GM23338 (cell line): ENCODE measurements around the gene SPECC1L. TPM values are rescaled to one million over a fixed set of nuclear protein-coding genes. Genes with fewer than 3 reads are reported as not detected.

Experiments
- ATAC-seq: fragments of 200-7000 bp; cut with Tn5 transposase; 3 replicates; pipeline ENCODE4 v1.9.1; 2020
- DNase-seq: peaks from one replicate; pipeline ENCODE4 v3.0.0-alpha.2; 2015; ENCODE audit warnings: low spot score
- H2AFZ ChIP-seq: fragments of 200-600 bp; sonication (generic); 2 replicates; pipeline ENCODE4 v1.8.0; 2016; ENCODE audit warnings: antibody characterized with exemption, mild to moderate bottlenecking, moderate library complexity
- H3F3A ChIP-seq: fragments of 200-600 bp; sonication (generic); replicated peaks from 2 replicates; pipeline ENCODE4 v1.8.0; 2017; ENCODE audit warnings: antibody characterized with exemption, mixed run types, low read depth
- H3K27ac ChIP-seq: fragments of 200-600 bp; sonication (generic); 2 replicates; pipeline ENCODE4 v1.6.1; 2016; ENCODE audit warnings: low read depth
- H3K27me3 ChIP-seq: fragments of 200-600 bp; sonication (generic); 2 replicates; pipeline ENCODE4 v1.8.0; 2016; ENCODE audit warnings: mild to moderate bottlenecking, mixed run types, moderate library complexity; ENCODE audit not compliant: insufficient read depth
- H3K36me3 ChIP-seq: fragments of 200-600 bp; sonication (generic); 2 replicates; pipeline ENCODE4 v1.8.0; 2016; ENCODE audit warnings: mild to moderate bottlenecking; ENCODE audit not compliant: insufficient read depth
- H3K4me1 ChIP-seq: fragments of 200-600 bp; sonication (generic); 2 replicates; pipeline ENCODE4 v1.8.0; 2016; ENCODE audit warnings: mild to moderate bottlenecking, moderate library complexity; ENCODE audit not compliant: insufficient read depth
- H3K4me2 ChIP-seq: fragments of 200-600 bp; sonication (generic); 2 replicates; pipeline ENCODE4 v1.7.1; 2017; ENCODE audit warnings: mixed run types
- H3K4me3 ChIP-seq: fragments of 200-600 bp; sonication (generic); 2 replicates; pipeline ENCODE4 v1.6.1; 2016; ENCODE audit warnings: mixed run types
- H3K79me2 ChIP-seq: fragments of 200-600 bp; sonication (generic); replicated peaks from 2 replicates; pipeline ENCODE4 v1.8.0; 2017; ENCODE audit warnings: mild to moderate bottlenecking; ENCODE audit not compliant: insufficient read depth
- H3K9me2 ChIP-seq: fragments of 200-600 bp; sonication (generic); 2 replicates; pipeline ENCODE4 v1.8.0; 2017; ENCODE audit not compliant: insufficient read depth
- H4K20me1 ChIP-seq: fragments of 200-600 bp; sonication (generic); replicated peaks from 2 replicates; pipeline ENCODE4 v1.8.0; 2017; ENCODE audit warnings: mild to moderate bottlenecking; ENCODE audit not compliant: insufficient read depth
- H3K27ac Mint-ChIP-seq: 2 replicates; pipeline ENCODE4 v1.8.0; 2020; ENCODE audit warnings: inconsistent platforms, mild to moderate bottlenecking, moderate library complexity, mixed read lengths
- H3K27me3 Mint-ChIP-seq: 3 replicates; pipeline ENCODE4 v1.8.0; 2022; ENCODE audit warnings: low read depth, mild to moderate bottlenecking, moderate library complexity, mixed read lengths, inconsistent platforms; ENCODE audit not compliant: insufficient read depth, poor library complexity
- H3K36me3 Mint-ChIP-seq: 3 replicates; pipeline ENCODE4 v1.8.0; 2021; ENCODE audit warnings: low read depth, mild to moderate bottlenecking, inconsistent platforms, moderate library complexity, mixed read lengths
- H3K4me1 Mint-ChIP-seq: 3 replicates; pipeline ENCODE4 v1.8.0; 2020; ENCODE audit warnings: mild to moderate bottlenecking, inconsistent platforms, mixed read lengths
- H3K4me3 Mint-ChIP-seq: 3 replicates; pipeline ENCODE4 v1.8.0; 2021; ENCODE audit warnings: moderate library complexity, mild to moderate bottlenecking, inconsistent platforms, mixed read lengths
- H3K9me3 Mint-ChIP-seq: 3 replicates; pipeline ENCODE4 v1.8.0; 2020; ENCODE audit warnings: moderate library complexity, mild to moderate bottlenecking, inconsistent platforms, mixed read lengths
- CREB1 ChIP-seq: fragments of 250-450 bp; sonication (Bioruptor Pico); IDR thresholded peaks from 2 replicates; pipeline ENCODE4 v1.5.0; 2020; ENCODE audit warnings: low read depth, mild to moderate bottlenecking, moderate library complexity
- EZH2 ChIP-seq: fragments of 200-600 bp; sonication (generic); IDR thresholded peaks from one replicate; pipeline ENCODE4 v1.8.0; 2017; ENCODE audit warnings: antibody characterized with exemption, mild to moderate bottlenecking, low read depth; ENCODE audit not compliant: unreplicated experiment
- EZH2phosphoT487 ChIP-seq: fragments of 200-600 bp; sonication (generic); IDR thresholded peaks from one replicate; pipeline ENCODE4 v1.8.1; 2018; ENCODE audit warnings: antibody characterized with exemption; ENCODE audit not compliant: unreplicated experiment
- JUNB ChIP-seq: IDR thresholded peaks from one replicate; pipeline ENCODE4 v1.6.1; 2016; ENCODE audit warnings: antibody characterized with exemption; ENCODE audit not compliant: unreplicated experiment
- NANOG ChIP-seq: IDR thresholded peaks from 2 replicates; pipeline ENCODE4 v1.6.1; 2016; ENCODE audit warnings: antibody characterized with exemption, borderline replicate concordance
- POLR2AphosphoS5 ChIP-seq: IDR thresholded peaks from 2 replicates; pipeline ENCODE4 v1.6.1; 2016; ENCODE audit warnings: antibody characterized with exemption, low read depth
- STAT1 ChIP-seq: IDR thresholded peaks from one replicate; pipeline ENCODE4 v1.6.1; 2016; ENCODE audit warnings: antibody characterized with exemption; ENCODE audit not compliant: unreplicated experiment
- ZNF114 ChIP-seq: fragments of 250-450 bp; sonication (Bioruptor Pico); IDR thresholded peaks from 2 replicates; pipeline ENCODE4 v1.5.0; 2020; ENCODE audit warnings: mild to moderate bottlenecking, moderate library complexity
- ZNF331 ChIP-seq: fragments of 250-450 bp; sonication (Bioruptor Pico); IDR thresholded peaks from 2 replicates; pipeline ENCODE4 v1.5.0; 2020; ENCODE audit warnings: low read depth, mild to moderate bottlenecking, moderate library complexity
- ZNF462 ChIP-seq: fragments of 250-450 bp; sonication (Bioruptor Pico); IDR thresholded peaks from 2 replicates; pipeline ENCODE4 v1.5.0; 2020; ENCODE audit warnings: mild to moderate bottlenecking, moderate library complexity
- polyA plus RNA-seq: library from polyadenylated mRNA; unstranded; fragments of >200 nt; fragmentation: Nextera tagmentation; extraction: Ambion mirVana; gene quantifications from 2 replicates; pipeline ENCODE4 v1.2.1, GENCODE V29; 2016
- total RNA-seq: library from RNA; depleted of rRNA; stranded (reverse); fragments of >200 nt; shearing (Covaris generic); gene quantifications from 2 replicates; pipeline ENCODE4 v1.2.3, GENCODE V29; 2014
- TF ChIP-seq, protein P1 (sequence below), 2 experiments: fragments of 200-600 bp in 1 of 2; sonication (generic) in 1 of 2; conservative IDR thresholded peaks; 2 replicates each; pipeline versions ENCODE4 v1.5.1 to v1.6.1; 2016 to 2017; ENCODE audit warnings: antibody characterized with exemption in 2 of 2, low read depth in 2 of 2, mild to moderate bottlenecking in 2 of 2, moderate library complexity in 1 of 2
- TF ChIP-seq, protein P2 (sequence below): IDR thresholded peaks from one replicate; pipeline ENCODE4 v1.6.1; 2018; ENCODE audit warnings: antibody characterized with exemption; ENCODE audit not compliant: unreplicated experiment
- TF ChIP-seq, protein P3 (sequence below): IDR thresholded peaks from 2 replicates; pipeline ENCODE4 v1.6.1; 2016; ENCODE audit warnings: antibody characterized with exemption

The SPECC1L gene
- total and polyA plus RNA-seq, 2 experiments from 2014 or later: 24.3 to 44.7 TPM

DNA sequence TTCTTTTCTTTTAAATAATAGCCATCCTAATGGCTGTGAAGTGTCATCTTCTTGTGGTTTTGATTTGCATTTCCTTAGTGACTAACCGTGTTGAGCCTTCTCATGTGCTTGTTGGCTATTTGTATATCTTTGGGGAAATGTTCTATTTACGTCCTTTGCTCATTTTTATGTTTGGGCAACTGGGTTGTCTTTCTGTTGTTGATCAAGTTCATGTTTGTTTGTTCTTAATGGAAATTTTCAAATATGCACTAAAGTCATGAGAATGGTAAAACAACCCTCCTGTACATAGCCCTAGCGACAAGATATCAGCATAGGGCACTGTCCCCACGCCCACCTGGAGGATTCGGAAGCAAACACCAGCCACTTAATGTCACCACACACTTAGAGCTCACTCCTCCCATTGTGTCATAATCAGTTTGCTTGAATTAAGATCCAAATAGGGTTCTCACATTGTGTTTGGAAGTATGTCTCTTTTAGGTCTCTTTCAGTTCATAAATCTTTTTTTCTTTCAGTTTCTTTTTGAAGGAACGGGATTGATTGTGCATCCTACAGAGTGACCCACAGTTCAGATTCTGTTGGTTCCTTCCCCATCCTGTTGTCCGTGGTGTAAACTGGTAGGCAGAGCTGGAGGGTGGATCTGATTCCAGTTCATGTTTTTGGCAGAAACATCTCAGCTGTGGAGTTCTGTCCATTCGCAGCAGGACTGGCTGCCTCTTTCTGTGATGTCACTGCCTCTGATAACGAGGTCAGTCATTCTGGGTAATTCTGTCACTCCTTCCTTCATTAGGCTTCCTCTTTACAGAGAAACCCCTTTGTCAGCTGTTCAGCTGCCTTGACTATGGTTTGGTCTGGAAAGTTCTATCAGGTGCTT lies 130.3 kb downstream of the SPECC1L start:
- no peaks in the 10 kb centered on the region for H3K4me1 ChIP-seq
- no peaks in the 10 kb centered on the region for H3K36me3 ChIP-seq
- no peak overlapping the region for H2AFZ ChIP-seq
- Mint-ChIP-seq H3K27ac (no peak overlapping the region), H3K4me1 (peaks cover 4% of the 10 kb centered on the region; the same call in 2 of the 3 replicates), H3K36me3 (peaks cover 35% of the 10 kb centered on the region), H3K9me3 (no peaks in the 10 kb centered on the region), H3K27me3 (peaks cover 14% of the 10 kb centered on the region), H3K4me3 (no peak overlapping the region)
- TF ChIP-seq, protein P1, sequence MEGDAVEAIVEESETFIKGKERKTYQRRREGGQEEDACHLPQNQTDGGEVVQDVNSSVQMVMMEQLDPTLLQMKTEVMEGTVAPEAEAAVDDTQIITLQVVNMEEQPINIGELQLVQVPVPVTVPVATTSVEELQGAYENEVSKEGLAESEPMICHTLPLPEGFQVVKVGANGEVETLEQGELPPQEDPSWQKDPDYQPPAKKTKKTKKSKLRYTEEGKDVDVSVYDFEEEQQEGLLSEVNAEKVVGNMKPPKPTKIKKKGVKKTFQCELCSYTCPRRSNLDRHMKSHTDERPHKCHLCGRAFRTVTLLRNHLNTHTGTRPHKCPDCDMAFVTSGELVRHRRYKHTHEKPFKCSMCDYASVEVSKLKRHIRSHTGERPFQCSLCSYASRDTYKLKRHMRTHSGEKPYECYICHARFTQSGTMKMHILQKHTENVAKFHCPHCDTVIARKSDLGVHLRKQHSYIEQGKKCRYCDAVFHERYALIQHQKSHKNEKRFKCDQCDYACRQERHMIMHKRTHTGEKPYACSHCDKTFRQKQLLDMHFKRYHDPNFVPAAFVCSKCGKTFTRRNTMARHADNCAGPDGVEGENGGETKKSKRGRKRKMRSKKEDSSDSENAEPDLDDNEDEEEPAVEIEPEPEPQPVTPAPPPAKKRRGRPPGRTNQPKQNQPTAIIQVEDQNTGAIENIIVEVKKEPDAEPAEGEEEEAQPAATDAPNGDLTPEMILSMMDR (conservative IDR thresholded peaks at IDR 0.05; ENCODE audit: low read depth in 2 of 2): no peak
- no peak for TF ChIP-seq CREB1 (CRISPR knock-in tag)
- TF ChIP-seq, protein P2, sequence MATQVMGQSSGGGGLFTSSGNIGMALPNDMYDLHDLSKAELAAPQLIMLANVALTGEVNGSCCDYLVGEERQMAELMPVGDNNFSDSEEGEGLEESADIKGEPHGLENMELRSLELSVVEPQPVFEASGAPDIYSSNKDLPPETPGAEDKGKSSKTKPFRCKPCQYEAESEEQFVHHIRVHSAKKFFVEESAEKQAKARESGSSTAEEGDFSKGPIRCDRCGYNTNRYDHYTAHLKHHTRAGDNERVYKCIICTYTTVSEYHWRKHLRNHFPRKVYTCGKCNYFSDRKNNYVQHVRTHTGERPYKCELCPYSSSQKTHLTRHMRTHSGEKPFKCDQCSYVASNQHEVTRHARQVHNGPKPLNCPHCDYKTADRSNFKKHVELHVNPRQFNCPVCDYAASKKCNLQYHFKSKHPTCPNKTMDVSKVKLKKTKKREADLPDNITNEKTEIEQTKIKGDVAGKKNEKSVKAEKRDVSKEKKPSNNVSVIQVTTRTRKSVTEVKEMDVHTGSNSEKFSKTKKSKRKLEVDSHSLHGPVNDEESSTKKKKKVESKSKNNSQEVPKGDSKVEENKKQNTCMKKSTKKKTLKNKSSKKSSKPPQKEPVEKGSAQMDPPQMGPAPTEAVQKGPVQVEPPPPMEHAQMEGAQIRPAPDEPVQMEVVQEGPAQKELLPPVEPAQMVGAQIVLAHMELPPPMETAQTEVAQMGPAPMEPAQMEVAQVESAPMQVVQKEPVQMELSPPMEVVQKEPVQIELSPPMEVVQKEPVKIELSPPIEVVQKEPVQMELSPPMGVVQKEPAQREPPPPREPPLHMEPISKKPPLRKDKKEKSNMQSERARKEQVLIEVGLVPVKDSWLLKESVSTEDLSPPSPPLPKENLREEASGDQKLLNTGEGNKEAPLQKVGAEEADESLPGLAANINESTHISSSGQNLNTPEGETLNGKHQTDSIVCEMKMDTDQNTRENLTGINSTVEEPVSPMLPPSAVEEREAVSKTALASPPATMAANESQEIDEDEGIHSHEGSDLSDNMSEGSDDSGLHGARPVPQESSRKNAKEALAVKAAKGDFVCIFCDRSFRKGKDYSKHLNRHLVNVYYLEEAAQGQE: no peak
- no peak for TF ChIP-seq ZNF114 (CRISPR knock-in tag)
- no peak for TF ChIP-seq ZNF462 (CRISPR knock-in tag)
- no peak for TF ChIP-seq JUNB
- TF ChIP-seq EZH2phosphoT487: no peak
- TF ChIP-seq POLR2AphosphoS5: no peak
- TF ChIP-seq NANOG: no peak
- no peak for TF ChIP-seq STAT1
- TF ChIP-seq ZNF331: no peak
- TF ChIP-seq EZH2: no peak
- TF ChIP-seq, protein P3, sequence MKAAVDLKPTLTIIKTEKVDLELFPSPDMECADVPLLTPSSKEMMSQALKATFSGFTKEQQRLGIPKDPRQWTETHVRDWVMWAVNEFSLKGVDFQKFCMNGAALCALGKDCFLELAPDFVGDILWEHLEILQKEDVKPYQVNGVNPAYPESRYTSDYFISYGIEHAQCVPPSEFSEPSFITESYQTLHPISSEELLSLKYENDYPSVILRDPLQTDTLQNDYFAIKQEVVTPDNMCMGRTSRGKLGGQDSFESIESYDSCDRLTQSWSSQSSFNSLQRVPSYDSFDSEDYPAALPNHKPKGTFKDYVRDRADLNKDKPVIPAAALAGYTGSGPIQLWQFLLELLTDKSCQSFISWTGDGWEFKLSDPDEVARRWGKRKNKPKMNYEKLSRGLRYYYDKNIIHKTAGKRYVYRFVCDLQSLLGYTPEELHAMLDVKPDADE: no peak
- no peak overlapping the region for H3K4me3 ChIP-seq
- no peaks in the 10 kb centered on the region for H3F3A ChIP-seq
- H3K27me3 ChIP-seq: no peaks in the 10 kb centered on the region
- H3K9me2 ChIP-seq: no peaks in the 10 kb centered on the region
- peaks cover 6% of the 10 kb centered on the region for H4K20me1 ChIP-seq
- DNase-seq (no peak), ATAC-seq (no peak)
- H3K79me2 ChIP-seq: no peaks in the 10 kb centered on the region; the same call in 1 of the 2 replicates
- no peak overlapping the region for H3K27ac ChIP-seq
- H3K4me2 ChIP-seq: no peak overlapping the region
